ENCODE measurements around the gene USP47.

The USP47 gene

DNA sequence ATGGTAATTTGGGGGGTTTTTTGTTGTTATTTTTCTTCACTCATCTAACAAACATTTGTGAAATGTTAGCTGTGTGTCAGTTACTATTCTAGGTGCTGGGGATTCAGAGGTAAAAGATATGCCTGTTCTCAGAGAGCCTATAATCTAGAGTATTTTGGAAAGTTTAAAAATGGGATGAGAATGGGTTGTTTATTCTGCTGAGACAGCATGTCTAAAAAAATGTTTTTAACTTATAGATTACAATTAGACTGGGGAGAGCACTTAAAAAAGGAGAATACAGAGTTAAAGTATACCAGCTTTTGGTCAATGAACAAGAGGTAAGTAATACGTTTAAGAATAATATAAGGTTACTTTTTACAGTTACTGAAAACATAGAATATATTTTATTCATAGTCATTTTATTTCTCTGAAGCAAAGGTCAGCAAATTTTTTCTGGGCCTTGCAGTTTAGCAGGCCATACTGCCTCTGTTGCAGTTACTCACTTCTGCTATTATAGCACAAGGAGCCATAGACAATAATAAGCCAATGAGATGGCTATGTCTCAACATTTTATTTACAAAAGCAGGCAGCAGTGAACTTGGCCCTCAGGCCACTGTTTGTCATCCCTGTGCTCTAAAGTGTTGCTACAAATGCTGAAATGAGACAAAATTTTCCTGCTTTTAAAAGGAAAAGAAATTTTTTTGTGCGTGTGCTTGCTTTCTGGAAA lies 106.6 kb downstream of the USP47 start:
- POLR2A ChIA-PET, result no interaction called here
- no peak for DNase-seq (ENCODE audit: extremely low spot score)
- TF ChIP-seq, protein P1, sequence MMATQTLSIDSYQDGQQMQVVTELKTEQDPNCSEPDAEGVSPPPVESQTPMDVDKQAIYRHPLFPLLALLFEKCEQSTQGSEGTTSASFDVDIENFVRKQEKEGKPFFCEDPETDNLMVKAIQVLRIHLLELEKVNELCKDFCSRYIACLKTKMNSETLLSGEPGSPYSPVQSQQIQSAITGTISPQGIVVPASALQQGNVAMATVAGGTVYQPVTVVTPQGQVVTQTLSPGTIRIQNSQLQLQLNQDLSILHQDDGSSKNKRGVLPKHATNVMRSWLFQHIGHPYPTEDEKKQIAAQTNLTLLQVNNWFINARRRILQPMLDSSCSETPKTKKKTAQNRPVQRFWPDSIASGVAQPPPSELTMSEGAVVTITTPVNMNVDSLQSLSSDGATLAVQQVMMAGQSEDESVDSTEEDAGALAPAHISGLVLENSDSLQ (IDR thresholded peaks at IDR 0.05), result no peak
- TF ChIP-seq FOXK2 (IDR thresholded peaks at IDR 0.05) (no peak), LEF1 (IDR thresholded peaks at IDR 0.05; ENCODE audit: borderline replicate concordance) (no peak), SP1 (IDR thresholded peaks at IDR 0.05) (no peak), NFRKB (IDR thresholded peaks at IDR 0.05) (no peak), HDGF (IDR thresholded peaks at IDR 0.05; ENCODE audit: borderline replicate concordance) (no peak), ELF4 (IDR thresholded peaks at IDR 0.05) (no peak), L3MBTL2 (conservative IDR thresholded peaks at IDR 0.05) (no peak), ZNF384 (IDR thresholded peaks at IDR 0.05) (no peak), ARNT (IDR thresholded peaks at IDR 0.05) (no peak), BHLHE40 (IDR thresholded peaks at IDR 0.05; ENCODE audit: borderline replicate concordance) (no peak), FOXA1 (IDR thresholded peaks at IDR 0.05) (no peak), CTBP1 (IDR thresholded peaks at IDR 0.05; ENCODE audit: borderline replicate concordance) (no peak), SUZ12 (IDR thresholded peaks at IDR 0.05) (no peak), FOXM1 (IDR thresholded peaks at IDR 0.05; ENCODE audit: borderline replicate concordance) (no peak)
- CTCF ChIA-PET, result no interaction called here

DNA sequence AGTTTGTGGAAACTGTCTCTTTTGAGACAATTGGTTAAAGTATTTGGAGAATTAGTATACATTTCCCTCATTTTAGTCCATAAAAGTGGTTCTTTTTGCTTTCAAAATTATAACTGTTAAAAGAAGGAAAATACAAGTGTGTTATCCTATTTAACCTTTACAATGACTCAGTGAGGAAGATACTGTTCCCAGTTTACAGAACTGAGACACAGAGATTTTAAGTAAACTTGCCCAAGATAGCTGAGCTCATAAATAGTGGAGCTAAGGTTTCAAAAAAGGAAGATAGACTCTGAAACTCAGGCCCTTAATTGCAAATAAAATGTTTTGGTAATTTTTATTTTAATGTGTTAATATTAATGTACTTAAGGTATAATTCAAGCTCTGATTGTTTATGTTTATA lies 107.7 kb downstream of the USP47 start:
- DNase-seq (ENCODE audit: extremely low spot score), result no peak
- ChIA-PET CTCF (interaction anchor here (0.6 kb wide), 1 partner anchor 16 kb away, joined by 3 read pairs; no protein-coding TSS in a partner anchor), POLR2A (no interaction called here)
- no peak for TF ChIP-seq TARDBP (IDR thresholded peaks at IDR 0.05)
- TF ChIP-seq ELF4 (IDR thresholded peaks at IDR 0.05), result no peak

DNA sequence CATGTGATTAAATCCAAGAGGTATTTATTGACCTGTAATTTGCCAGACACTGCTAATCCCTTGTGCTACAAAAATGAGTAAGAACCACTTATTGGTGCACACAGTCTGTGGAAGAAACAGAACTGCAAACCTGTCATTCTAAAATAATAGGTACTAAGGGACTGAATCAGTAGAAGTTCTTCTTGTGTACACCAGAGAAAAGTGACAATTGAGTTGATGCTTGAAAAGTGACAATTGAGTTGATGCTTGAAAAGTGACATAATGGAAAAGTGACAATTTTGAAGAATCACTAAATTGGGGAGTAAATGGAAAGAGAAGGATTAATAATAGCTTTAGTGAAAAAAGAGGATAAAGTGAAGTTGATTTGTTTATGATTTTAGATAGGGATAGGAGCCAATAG lies 110.3 kb downstream of the USP47 start:
- ChIA-PET CTCF (no interaction called here), POLR2A (no interaction called here)
- TF ChIP-seq NFRKB (IDR thresholded peaks at IDR 0.05), result no peak
- no peak for TF ChIP-seq LEF1 (IDR thresholded peaks at IDR 0.05; ENCODE audit: borderline replicate concordance)
- no peak for TF ChIP-seq TARDBP (IDR thresholded peaks at IDR 0.05)
- TF ChIP-seq HDGF (IDR thresholded peaks at IDR 0.05; ENCODE audit: borderline replicate concordance), result no peak
- TF ChIP-seq, protein P1 (IDR thresholded peaks at IDR 0.05), result no peak
- no peak for TF ChIP-seq BHLHE40 (IDR thresholded peaks at IDR 0.05; ENCODE audit: borderline replicate concordance)
- TF ChIP-seq ZNF384 (IDR thresholded peaks at IDR 0.05), result no peak
- TF ChIP-seq FOXM1 (IDR thresholded peaks at IDR 0.05; ENCODE audit: borderline replicate concordance), result no peak
- no peak for TF ChIP-seq SUZ12 (IDR thresholded peaks at IDR 0.05)
- no peak for TF ChIP-seq ARNT (IDR thresholded peaks at IDR 0.05)
- no peak for TF ChIP-seq CTBP1 (IDR thresholded peaks at IDR 0.05; ENCODE audit: borderline replicate concordance)
- TF ChIP-seq FOXK2 (IDR thresholded peaks at IDR 0.05), result no peak
- TF ChIP-seq SP1 (IDR thresholded peaks at IDR 0.05), result no peak
- no peak for TF ChIP-seq ELF4 (IDR thresholded peaks at IDR 0.05)
- no peak for TF ChIP-seq L3MBTL2 (conservative IDR thresholded peaks at IDR 0.05)
- no peak for TF ChIP-seq FOXA1 (IDR thresholded peaks at IDR 0.05)
- no peak for DNase-seq (ENCODE audit: extremely low spot score)

DNA sequence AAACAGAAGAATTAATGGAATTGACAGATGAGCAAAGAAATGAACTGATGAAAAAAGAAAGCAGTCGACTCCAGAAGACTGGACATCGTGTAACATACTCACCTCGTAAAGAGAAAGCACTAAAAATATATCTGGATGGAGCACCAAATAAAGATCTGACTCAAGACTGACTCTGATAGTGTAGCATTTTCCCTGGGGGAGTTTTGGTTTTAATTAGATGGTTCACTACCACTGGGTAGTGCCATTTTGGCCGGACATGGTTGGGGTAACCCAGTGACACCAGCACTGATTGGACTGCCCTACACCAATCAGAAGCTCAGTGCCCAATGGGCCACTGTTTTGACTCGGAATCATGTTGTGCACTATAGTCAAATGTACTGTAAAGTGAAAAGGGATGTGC lies 114.2 kb downstream of the USP47 start:
- ChIA-PET CTCF (no interaction called here), POLR2A (no interaction called here)
- no peak for TF ChIP-seq ZNF384 (IDR thresholded peaks at IDR 0.05)
- TF ChIP-seq, protein P1 (IDR thresholded peaks at IDR 0.05), result no peak
- no peak for TF ChIP-seq SUZ12 (IDR thresholded peaks at IDR 0.05)
- no peak for TF ChIP-seq FOXM1 (IDR thresholded peaks at IDR 0.05; ENCODE audit: borderline replicate concordance)
- no peak for TF ChIP-seq ELF4 (IDR thresholded peaks at IDR 0.05)
- no peak for TF ChIP-seq ARNT (IDR thresholded peaks at IDR 0.05)
- no peak for TF ChIP-seq L3MBTL2 (conservative IDR thresholded peaks at IDR 0.05)
- DNase-seq (ENCODE audit: extremely low spot score), result no peak

DNA sequence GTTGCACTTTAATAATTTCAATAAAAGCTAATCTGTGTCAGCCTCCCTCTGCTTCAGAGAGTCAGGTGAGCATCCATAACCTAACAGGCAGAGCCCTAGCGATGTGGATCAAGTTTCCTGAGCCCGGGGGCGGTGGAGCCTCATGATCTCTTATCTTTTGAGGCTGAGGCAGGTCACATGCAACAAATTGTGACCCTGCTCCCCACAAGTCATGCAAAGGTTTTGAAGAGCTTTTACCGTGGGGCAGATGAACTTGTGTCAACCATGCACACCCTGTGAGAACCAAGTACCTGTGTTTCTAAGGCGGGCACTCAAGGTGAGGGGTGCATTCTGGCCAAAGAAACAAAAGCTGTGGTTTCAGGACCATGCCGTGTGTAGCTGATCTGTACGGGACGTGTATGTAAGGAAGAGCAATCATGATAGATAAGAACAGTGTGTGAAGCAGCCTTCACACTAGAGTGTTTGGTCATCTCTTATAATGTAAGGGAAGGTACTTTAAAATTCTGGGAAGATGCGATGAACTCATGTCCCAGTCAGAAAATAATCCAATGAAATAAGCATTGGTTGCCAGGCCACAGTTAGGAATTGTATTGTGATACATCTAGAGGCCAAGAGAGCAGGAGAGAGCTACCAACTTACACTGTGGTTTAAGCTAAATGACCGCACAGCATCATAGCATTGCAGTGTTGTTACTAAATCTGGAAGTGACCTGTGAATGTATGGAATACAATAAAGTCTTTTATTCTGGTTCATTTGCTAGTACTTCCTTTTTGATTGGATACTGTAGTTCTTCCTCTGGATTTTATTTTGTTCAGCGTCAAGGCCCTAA lies 116.8 kb downstream of the USP47 start:
- DNase-seq (ENCODE audit: extremely low spot score), result no peak
- TF ChIP-seq FOXK2 (IDR thresholded peaks at IDR 0.05) (no peak), FOXA1 (IDR thresholded peaks at IDR 0.05) (no peak), ZNF384 (IDR thresholded peaks at IDR 0.05) (no peak), HDGF (IDR thresholded peaks at IDR 0.05; ENCODE audit: borderline replicate concordance) (no peak), SUZ12 (IDR thresholded peaks at IDR 0.05) (no peak), FOXM1 (IDR thresholded peaks at IDR 0.05; ENCODE audit: borderline replicate concordance) (no peak), L3MBTL2 (conservative IDR thresholded peaks at IDR 0.05) (no peak)
- CTCF ChIA-PET, result no interaction called here
- POLR2A ChIA-PET, result no interaction called here

DNA sequence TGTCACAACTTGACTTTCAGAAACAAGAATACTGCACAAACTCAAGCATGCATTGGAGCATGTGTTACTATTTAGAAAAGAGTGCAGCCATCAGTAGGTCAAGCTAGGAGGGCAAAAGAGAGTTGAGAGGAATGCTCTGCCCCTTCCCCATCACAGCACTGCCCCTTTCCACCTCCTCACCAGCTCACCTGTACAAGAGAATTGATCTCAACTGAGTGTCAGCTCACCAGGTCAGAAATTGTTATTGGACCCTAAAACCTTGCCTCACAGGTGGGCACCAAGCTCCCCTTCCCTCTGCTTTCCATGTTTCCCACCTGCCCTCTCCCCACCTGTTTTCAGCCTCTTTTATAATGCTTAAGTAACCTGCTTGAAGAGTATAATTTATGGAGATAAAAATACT lies 117.8 kb downstream of the USP47 start:
- ChIA-PET POLR2A (no interaction called here), CTCF (no interaction called here)
- no peak for DNase-seq (ENCODE audit: extremely low spot score)
- TF ChIP-seq SUZ12 (IDR thresholded peaks at IDR 0.05) (no peak), SP1 (IDR thresholded peaks at IDR 0.05) (no peak)
